Lower leg skin (tissue), 4 donors: ENCODE data around the gene NMUR1. TPM values are rescaled to one million over a fixed set of nuclear protein-coding genes. Genes with fewer than 3 reads are reported as not detected.
A peak's percentile ranks its signal among the peaks of the same experiment; 100 is the strongest.

Experiments used
- DNase-seq, 2 donors: peaks; one replicate each; pipeline ENCODE4 v3.0.0-alpha.2; 2019; ENCODE audit warnings: low spot score in 2 of 2
- H3K4me3 ChIP-seq: fragments of 200-600 bp; sonication (generic); 2 replicates; pipeline ENCODE4 v1.5.1; 2017; ENCODE audit warnings: mild to moderate bottlenecking, low read depth; ENCODE audit not compliant: poor library complexity, severe bottlenecking
- POLR2A ChIP-seq, 2 donors: fragments of 450-650 bp; IDR thresholded peaks; one replicate each; pipeline ENCODE4 v1.6.1; 2016 to 2017; ENCODE audit warnings: antibody characterized with exemption in 2 of 2, mild to moderate bottlenecking in 1 of 2, moderate library complexity in 1 of 2
- WGBS, 2 donors: methylation state at CpG; one replicate each; pipeline ENCODE4 v1.1.5; 2018; 5-methylcytosine and 5-hydroxymethylcytosine counted together
- intact Hi-C: fragments of 100-400 bp; cut with DNase I; formaldehyde crosslinking; loops from one replicate; pipeline ENCODE4 v1.15.0; 2023; ENCODE audit warnings: low total_unique reads
- total RNA-seq, 4 donors: library from RNA; depleted of rRNA; stranded (reverse); fragments of >200 nt; gene quantifications; one replicate each; pipeline ENCODE4 v1.1.0, GENCODE V29; 2016
- TF ChIP-seq, protein P1 (sequence below), 3 donors: fragments of 450-650 bp; IDR thresholded peaks; one replicate each; pipeline ENCODE4 v1.5.1; 2016; ENCODE audit warnings: antibody characterized with exemption in 3 of 3, mild to moderate bottlenecking in 3 of 3, moderate library complexity in 2 of 3

Gene NMUR1
- total RNA-seq, 4 donors from 2014 or later = 0.19 to 0.29 TPM; not detected in 2

DNA sequence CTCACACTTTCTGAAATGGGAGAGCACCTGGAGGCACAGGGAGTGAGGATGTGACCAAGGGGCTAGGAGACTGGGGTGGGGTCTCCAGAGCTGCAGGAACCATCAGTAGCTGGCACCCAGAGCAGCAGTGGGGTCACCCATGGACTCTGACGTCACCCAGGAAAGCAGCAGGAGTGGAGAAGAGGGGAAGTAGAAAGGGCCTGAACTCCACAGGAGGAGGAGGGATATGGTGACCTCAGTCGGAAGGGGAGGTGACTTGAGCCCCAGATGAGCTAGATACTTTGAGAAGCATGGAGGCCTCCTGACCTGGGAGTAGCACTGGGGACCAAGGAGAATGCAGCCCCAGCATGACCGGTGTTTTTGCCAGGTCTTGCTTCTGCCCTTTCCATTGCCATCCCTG lies 8.8 kb downstream of the NMUR1 start:
- 52 to 73% methylated on average over 3 of the region's 3 CpGs for WGBS, 2 donors
- intact Hi-C loops = no loop called here
- DNase-seq = peak in 1 of 2 donors; percentile 46
- no peak overlapping the region for H3K4me3 ChIP-seq
- TF ChIP-seq POLR2A (IDR thresholded peaks at IDR 0.05) = no peak
- TF ChIP-seq, protein P1, sequence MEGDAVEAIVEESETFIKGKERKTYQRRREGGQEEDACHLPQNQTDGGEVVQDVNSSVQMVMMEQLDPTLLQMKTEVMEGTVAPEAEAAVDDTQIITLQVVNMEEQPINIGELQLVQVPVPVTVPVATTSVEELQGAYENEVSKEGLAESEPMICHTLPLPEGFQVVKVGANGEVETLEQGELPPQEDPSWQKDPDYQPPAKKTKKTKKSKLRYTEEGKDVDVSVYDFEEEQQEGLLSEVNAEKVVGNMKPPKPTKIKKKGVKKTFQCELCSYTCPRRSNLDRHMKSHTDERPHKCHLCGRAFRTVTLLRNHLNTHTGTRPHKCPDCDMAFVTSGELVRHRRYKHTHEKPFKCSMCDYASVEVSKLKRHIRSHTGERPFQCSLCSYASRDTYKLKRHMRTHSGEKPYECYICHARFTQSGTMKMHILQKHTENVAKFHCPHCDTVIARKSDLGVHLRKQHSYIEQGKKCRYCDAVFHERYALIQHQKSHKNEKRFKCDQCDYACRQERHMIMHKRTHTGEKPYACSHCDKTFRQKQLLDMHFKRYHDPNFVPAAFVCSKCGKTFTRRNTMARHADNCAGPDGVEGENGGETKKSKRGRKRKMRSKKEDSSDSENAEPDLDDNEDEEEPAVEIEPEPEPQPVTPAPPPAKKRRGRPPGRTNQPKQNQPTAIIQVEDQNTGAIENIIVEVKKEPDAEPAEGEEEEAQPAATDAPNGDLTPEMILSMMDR (IDR thresholded peaks at IDR 0.05) = no peak

DNA sequence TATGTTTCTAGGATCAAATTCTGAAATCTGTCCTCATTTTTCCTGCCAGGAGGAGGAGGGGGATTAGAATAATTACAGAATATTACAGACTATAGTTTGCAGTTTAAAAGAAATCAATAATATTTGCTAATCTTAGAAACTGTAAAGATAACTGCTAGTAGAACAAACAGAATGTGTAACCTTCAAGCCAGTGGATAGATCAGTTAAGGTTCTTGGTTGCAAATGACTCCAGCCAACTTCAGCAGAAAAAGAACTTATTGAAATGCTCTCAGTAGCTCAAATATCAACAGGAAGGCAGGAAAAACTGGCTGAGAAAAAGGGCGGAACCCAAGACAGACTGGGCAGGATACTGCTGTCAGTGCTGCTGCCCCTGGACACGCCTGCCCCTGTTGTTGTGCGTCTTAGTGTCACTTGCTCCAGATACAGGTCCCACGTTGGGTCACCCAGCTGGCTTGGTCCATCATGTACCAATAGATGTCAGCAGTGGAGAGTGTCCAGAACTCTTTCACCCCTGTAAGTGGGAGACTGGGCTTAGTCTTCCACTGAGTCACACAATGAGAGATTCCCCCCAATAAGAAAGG lies 10.2 kb downstream of the NMUR1 start:
- TF ChIP-seq, protein P1 (IDR thresholded peaks at IDR 0.05) = no peak
- TF ChIP-seq POLR2A (IDR thresholded peaks at IDR 0.05) = no peak
- WGBS, 2 donors = 57 to 66% methylated on average over 4 of the region's 4 CpGs
- peak in 1 of 2 donors; percentile 70 for DNase-seq
- intact Hi-C loops = no loop called here
- H3K4me3 ChIP-seq = no peak overlapping the region

DNA sequence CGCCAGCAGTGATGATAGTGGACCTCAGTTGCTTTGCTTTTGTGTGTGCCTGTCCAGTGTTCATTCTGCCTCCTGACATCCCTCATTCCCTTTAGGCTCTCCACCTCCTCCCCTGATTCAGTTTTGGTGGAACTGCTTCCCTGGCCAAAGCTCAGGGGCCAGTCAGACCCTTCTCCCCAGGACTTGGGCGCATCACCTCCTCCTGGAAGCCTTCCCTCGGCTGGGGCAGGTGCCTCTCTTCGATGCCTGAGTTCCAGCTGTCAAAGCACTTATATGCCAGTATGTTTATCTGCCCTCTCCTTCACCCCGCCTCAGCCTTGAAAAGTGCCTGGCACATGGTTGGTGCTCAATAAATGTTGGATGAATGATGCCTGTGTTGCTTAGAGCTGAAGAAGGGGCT lies 11.5 kb downstream of the NMUR1 start:
- intact Hi-C loops = no loop called here
- DNase-seq = peak in 1 of 2 donors; percentile 74
- no peak overlapping the region for H3K4me3 ChIP-seq
- TF ChIP-seq POLR2A (IDR thresholded peaks at IDR 0.05) = no peak
- TF ChIP-seq, protein P1 (IDR thresholded peaks at IDR 0.05) = no peak
- 93 to 98% methylated on average over 5 of the region's 5 CpGs for WGBS, 2 donors

DNA sequence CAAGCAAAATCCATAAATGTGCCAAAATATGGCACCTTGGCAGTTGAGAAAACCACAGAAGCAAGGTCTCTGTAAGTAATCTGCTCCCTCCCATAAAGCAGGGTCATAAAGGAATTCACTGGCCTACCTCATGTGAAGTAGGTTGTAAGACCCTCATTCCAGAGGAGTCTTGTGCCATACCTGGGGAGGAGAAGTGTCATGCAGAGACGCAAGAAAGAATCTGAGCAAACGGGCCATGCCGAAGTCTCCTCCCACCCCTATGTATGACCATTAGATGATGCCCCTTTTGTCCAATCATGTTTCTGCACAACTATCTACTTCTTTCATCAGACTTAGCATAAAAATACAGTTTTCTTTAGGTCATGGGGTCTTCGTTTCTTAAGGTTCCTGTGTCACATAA lies 14.6 kb downstream of the NMUR1 start:
- intact Hi-C loops = no loop called here
- no peak for TF ChIP-seq POLR2A (IDR thresholded peaks at IDR 0.05)
- TF ChIP-seq, protein P1 (IDR thresholded peaks at IDR 0.05) = no peak
- WGBS, 2 donors = 85 to 97% methylated on average over 4 of the region's 4 CpGs
- peak in 1 of 2 donors; percentile 60 for DNase-seq
- no peak overlapping the region for H3K4me3 ChIP-seq

DNA sequence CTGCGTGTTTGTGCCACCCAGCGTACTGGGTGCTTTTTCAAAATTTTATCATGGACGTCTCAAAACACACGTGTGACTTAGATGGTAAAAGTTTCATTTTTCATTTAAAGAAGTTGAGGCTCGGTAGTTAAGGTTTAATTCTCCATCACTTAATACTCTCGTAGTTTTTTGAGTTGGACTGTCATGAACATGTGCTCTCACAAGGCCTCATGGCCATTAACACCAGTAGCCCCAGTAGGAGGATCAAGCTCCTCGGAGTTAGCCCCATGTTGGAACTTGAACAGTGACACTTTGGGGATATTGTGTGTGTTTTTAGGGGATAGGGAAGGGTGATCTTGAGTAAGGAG lies 15.3 kb downstream of the NMUR1 start:
- no peak for DNase-seq
- 27 to 28% methylated on average over 7 of the region's 7 CpGs for WGBS, 2 donors
- peak overlapping the region; percentile 54 for H3K4me3 ChIP-seq
- no peak for TF ChIP-seq POLR2A (IDR thresholded peaks at IDR 0.05)
- TF ChIP-seq, protein P1 (IDR thresholded peaks at IDR 0.05) = no peak
- intact Hi-C loops = no loop called here
